Keratinocyte (primary cell): ENCODE data around the gene HOXD13.

Experiments
- CTCF ChIP-seq, 3 experiments: IDR thresholded peaks in 1 of 3; conservative IDR thresholded peaks in 1 of 3; optimal IDR thresholded peaks in 1 of 3; 2 replicates in 2 of 3; 3 replicates in 1 of 3; pipeline versions ENCODE3 to v1.5.1; 2011; ENCODE audit warnings: low read length in 3 of 3, mild to moderate bottlenecking in 3 of 3, moderate library complexity in 2 of 3, control low read depth in 1 of 3, inconsistent platforms in 1 of 3; ENCODE audit not compliant: insufficient read depth in 2 of 3; ENCODE audit errors: extremely low read depth in 1 of 3
- EZH2 ChIP-seq: IDR thresholded peaks from one replicate; pipeline ENCODE4 v1.6.1; 2012; ENCODE audit warnings: inconsistent platforms, mild to moderate bottlenecking, low read length, moderate library complexity

- no peak for TF ChIP-seq CTCF (optimal IDR thresholded peaks at IDR 0.05 in 1 of 3, IDR thresholded peaks at IDR 0.05 in 1 of 3, conservative IDR thresholded peaks at IDR 0.05 in 1 of 3; ENCODE audit: extremely low read depth in 1 of 3, insufficient read depth in 2 of 3, low read length in 3 of 3)
- TF ChIP-seq EZH2: no peak
Observed at GRCh38 chr2:176127774-176128072, 35.2 kb downstream of the HOXD13 start.
